Colonic mucosa (tissue), 4 donors: ENCODE data around the gene LEP. TPM values are rescaled to one million over a fixed set of nuclear protein-coding genes. Genes with fewer than 3 reads are reported as not detected.

ENCODE experiments used
- DNase-seq: peaks from one replicate; pipeline ENCODE4 v3.0.0-alpha.2; 2020
- H3K27ac ChIP-seq: fragments of 200-600 bp; one replicate; pipeline ENCODE4 v1.8.0; 2021
- H3K27me3 ChIP-seq: fragments of 200-600 bp; one replicate; pipeline ENCODE4 v1.8.0; 2021
- H3K36me3 ChIP-seq: fragments of 200-600 bp; one replicate; pipeline ENCODE4 v1.8.0; 2021
- H3K4me1 ChIP-seq: fragments of 200-600 bp; one replicate; pipeline ENCODE4 v1.8.0; 2021; ENCODE audit warnings: mild to moderate bottlenecking
- H3K4me3 ChIP-seq: fragments of 200-600 bp; one replicate; pipeline ENCODE4 v1.8.0; 2021
- H3K9ac ChIP-seq, 2 donors: one replicate each; pipeline ENCODE4 v1.7.0; 2013; ENCODE audit warnings: control low read depth in 2 of 2, low read depth in 2 of 2, low read length in 2 of 2
- H3K9me3 ChIP-seq: fragments of 200-600 bp; one replicate; pipeline ENCODE4 v1.8.0; 2021
- CTCF ChIP-seq: fragments of 200-600 bp; IDR thresholded peaks from one replicate; pipeline ENCODE4 v1.8.0; 2022; ENCODE audit warnings: antibody characterized with exemption, mild to moderate bottlenecking
- intact Hi-C: fragments of 100-400 bp; cut with DNase I; formaldehyde crosslinking; loops from one replicate; pipeline ENCODE4 v1.14.1; 2022
- total RNA-seq, 2 donors: library from RNA; stranded (reverse); fragmentation: NEBNext Ultra II Directional in 1 of 2; extraction: Animal tissue kit (Norgen Biotek cat#: 25700) in 1 of 2; gene quantifications; one replicate each; pipeline ENCODE4 v1.2.1, GENCODE V29; 2021
- donor health status: healthy.
- donor health status: DM: no; HTN: no; CAD: no.
- donor health status: DM: no; HTN: no; CAD: no.

The LEP gene
- total RNA-seq, 2 donors from 2014 or later: 0.07 TPM; not detected in 1

DNA sequence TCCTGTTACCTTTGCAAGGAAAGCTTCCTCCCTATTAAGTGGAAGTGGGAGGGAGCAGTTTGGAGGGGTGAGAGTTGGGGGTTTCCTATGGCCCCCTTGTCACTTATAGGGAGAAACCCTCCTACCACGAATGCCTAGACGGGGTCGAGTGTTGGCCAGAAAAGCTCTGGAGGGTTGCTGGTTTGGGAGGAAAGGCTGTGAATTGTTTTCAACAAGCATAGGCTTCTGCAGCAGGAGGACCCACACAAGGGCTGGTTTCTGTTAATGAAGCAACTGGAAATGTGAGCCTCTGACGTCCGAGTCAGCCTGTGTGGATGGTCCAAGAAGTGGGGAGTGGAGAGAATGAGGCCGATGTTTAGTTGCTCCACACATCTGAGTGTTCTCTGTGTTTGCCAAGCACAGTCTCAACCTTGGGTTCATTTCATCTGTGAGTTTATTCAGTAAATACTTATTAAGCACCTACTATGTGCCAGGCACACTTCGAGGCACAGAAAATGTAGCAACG lies 37.3 kb upstream of the LEP start:
- H3K9me3 ChIP-seq: no peaks in the 10 kb centered on the region
- DNase-seq: no peak
- intact Hi-C loops: loop anchor here (10.0 kb wide), 1 partner anchor 169 kb away; the partner anchor contains the start of gene LRRC4
- no peak overlapping the region for H3K27ac ChIP-seq
- H3K9ac ChIP-seq: no peak overlapping the region
- H3K4me3 ChIP-seq: no peak overlapping the region
- no peak for TF ChIP-seq CTCF
- H3K27me3 ChIP-seq: peaks cover 24% of the 10 kb centered on the region
- no peaks in the 10 kb centered on the region for H3K4me1 ChIP-seq
- no peaks in the 10 kb centered on the region for H3K36me3 ChIP-seq

DNA sequence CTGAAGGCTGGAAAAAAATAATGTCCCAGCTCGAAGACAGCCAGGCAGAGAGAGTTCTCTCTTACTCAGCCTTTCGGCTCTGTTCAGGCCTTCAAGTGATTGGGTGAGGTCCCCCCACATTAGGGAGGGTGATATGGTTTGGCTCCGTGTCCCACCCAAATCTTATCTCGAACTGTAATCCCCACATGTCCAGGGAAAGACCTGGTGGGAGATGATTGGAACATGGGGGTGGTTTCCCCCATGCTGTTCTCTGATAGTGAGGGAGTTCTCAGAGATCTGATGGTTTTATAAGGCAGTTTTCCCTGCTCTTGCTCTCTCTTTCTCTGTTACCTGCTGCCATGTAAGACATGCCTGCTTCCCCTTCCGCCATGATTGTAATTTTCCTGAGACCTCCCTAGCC lies 36.6 kb upstream of the LEP start:
- intact Hi-C loops: loop anchor here (10.0 kb wide), 1 partner anchor 170 kb away; the partner anchor contains the start of gene LRRC4
- Histone ChIP-seq H3K27me3 (peaks cover 24% of the 10 kb centered on the region), H3K4me3 (no peak overlapping the region)

DNA sequence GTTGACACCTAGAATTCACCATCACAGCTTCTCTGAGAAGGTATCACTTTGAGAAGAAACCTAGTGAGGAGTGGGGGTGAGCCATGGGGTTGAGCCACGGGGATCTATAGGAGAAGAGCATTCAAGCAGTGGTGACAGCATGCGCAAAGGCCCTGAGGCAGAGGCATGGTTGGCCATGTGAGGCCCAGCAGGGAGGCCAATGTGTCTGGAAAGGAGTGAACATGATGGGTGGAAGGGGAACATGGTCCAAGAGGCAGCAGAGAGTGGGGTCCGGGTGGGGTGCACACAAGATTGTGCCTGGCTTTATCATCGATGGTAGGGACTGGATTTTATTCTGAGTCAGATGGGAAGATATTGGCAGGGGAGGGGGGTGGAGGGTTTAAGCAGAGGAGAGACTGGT lies 36.0 kb upstream of the LEP start:
- no peak overlapping the region for H3K9ac ChIP-seq
- intact Hi-C loops: loop anchor here (10.0 kb wide), 1 partner anchor 170 kb away; the partner anchor contains the start of gene LRRC4
- no peak overlapping the region for H3K27ac ChIP-seq
- H3K9me3 ChIP-seq: no peaks in the 10 kb centered on the region
- H3K4me1 ChIP-seq: no peaks in the 10 kb centered on the region
- DNase-seq: no peak
- peaks cover 24% of the 10 kb centered on the region for H3K27me3 ChIP-seq
- H3K36me3 ChIP-seq: no peaks in the 10 kb centered on the region
- H3K4me3 ChIP-seq: no peak overlapping the region
- no peak for TF ChIP-seq CTCF

More for the DNA sequence above, 36.6 kb upstream of the LEP start:
- TF ChIP-seq CTCF: no peak
- no peaks in the 10 kb centered on the region for H3K36me3 ChIP-seq
- DNase-seq: no peak
- no peaks in the 10 kb centered on the region for H3K4me1 ChIP-seq
- no peak overlapping the region for H3K9ac ChIP-seq
- no peaks in the 10 kb centered on the region for H3K9me3 ChIP-seq
- no peak overlapping the region for H3K27ac ChIP-seq

GRCh38 chr7:128206017-128206746 lies 34.9 kb upstream of the LEP start:
- intact Hi-C loops: loop anchor here (10.0 kb wide), 1 partner anchor 171 kb away; the partner anchor contains the start of gene LRRC4
- Histone ChIP-seq H3K9me3 (no peaks in the 10 kb centered on the region), H3K27me3 (peaks cover 20% of the 10 kb centered on the region), H3K4me3 (no peak overlapping the region), H3K9ac (no peak overlapping the region), H3K4me1 (no peaks in the 10 kb centered on the region), H3K27ac (no peak overlapping the region), H3K36me3 (no peaks in the 10 kb centered on the region)
- no peak for TF ChIP-seq CTCF
- no peak for DNase-seq

DNA sequence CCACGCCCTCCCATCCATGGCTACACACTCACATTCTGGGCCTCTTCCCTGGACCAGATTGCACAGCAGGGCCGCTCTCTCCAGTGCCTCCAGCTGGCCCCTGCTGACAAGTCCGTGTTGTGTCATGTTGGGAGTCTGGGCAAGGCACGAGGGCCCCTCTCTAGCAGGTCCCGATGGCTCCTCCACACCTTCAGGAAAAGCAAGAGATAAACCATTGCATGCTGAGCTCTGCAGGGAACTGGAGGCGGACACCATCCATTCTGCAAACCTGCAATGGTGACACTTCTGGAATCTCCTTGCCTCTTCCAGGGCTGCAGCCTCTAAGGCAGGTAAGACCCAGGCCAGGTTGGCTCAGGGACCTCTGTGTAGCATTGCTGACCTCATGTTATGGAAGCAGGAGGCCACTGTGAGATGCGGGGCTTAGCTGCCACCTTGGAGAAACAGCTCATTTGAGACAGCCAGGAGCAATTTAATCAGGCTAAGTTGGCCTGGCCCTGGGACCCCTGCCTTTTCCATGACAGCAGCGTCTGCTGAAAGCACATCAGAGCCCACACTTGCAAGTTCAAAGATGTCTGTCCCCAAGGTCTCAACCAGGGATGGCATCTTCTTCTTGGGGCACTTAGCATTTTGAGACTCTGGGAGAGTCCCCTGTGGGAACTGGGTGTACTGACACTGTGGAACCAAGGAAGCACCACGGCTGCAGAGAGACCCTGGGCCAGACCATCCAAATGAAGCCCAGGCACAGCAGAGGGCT lies 34.2 kb upstream of the LEP start:
- Histone ChIP-seq H3K4me3 (no peak overlapping the region), H3K27ac (no peak overlapping the region), H3K9ac (no peak overlapping the region), H3K36me3 (no peaks in the 10 kb centered on the region), H3K27me3 (peaks cover 14% of the 10 kb centered on the region), H3K9me3 (no peaks in the 10 kb centered on the region), H3K4me1 (no peaks in the 10 kb centered on the region)
- intact Hi-C loops: loop anchor here (10.0 kb wide), 1 partner anchor 172 kb away; the partner anchor contains the start of gene LRRC4
- TF ChIP-seq CTCF: no peak
- DNase-seq: no peak
